ENCODE results near the gene C3orf18. TPM values are rescaled to one million over a fixed set of nuclear protein-coding genes. Genes with fewer than 3 reads are reported as not detected.

Gene C3orf18
- total and polyA plus RNA-seq, 10 of the 15 experiments (the other 5 are each of a cell fraction or from before 2014, with no cell fraction given): 0.06 to 3.2 (median 0.66) TPM

DNA sequence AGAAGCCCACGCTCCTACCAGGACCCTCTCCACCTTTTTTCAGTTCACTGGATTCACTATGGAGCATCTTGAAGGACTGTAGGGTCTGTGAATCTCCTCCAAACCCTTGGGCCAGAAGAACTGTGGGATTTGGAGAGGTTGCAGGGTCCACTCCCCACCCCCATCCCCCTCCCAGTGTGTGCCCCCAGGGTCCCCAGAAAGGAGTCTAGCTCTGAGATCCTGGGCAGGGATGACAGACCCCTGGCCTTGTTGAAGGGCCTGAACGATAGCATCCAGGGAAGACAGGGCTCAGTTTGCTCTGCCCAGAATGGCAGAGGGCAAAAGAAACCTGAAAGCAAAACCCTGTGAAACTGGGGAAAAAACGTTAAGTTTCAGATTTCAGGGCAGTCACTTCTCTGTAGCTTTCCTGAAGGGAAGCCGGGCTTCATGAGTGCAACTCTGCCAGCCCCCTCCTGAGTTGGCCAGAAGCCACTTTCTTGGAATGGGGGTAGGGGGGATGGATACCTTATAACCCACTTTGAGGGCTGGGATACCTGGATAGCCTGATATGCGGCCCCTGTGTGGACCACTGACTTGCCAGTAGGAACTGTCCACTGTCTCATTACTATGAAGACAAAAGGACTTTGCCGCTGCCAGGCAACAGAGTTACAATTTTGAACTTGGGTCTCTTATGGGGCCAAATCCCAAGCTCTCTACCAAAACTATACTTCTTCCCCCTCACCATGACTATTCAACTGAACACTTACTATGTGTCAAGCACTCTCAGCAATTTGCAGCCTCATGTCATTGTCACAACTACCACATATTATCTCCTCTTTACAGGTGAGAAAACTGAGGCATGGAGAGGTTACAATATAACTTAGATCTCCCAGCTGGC, 45.7 kb upstream of the C3orf18 start (continued):
- TF ChIP-seq, protein P1, sequence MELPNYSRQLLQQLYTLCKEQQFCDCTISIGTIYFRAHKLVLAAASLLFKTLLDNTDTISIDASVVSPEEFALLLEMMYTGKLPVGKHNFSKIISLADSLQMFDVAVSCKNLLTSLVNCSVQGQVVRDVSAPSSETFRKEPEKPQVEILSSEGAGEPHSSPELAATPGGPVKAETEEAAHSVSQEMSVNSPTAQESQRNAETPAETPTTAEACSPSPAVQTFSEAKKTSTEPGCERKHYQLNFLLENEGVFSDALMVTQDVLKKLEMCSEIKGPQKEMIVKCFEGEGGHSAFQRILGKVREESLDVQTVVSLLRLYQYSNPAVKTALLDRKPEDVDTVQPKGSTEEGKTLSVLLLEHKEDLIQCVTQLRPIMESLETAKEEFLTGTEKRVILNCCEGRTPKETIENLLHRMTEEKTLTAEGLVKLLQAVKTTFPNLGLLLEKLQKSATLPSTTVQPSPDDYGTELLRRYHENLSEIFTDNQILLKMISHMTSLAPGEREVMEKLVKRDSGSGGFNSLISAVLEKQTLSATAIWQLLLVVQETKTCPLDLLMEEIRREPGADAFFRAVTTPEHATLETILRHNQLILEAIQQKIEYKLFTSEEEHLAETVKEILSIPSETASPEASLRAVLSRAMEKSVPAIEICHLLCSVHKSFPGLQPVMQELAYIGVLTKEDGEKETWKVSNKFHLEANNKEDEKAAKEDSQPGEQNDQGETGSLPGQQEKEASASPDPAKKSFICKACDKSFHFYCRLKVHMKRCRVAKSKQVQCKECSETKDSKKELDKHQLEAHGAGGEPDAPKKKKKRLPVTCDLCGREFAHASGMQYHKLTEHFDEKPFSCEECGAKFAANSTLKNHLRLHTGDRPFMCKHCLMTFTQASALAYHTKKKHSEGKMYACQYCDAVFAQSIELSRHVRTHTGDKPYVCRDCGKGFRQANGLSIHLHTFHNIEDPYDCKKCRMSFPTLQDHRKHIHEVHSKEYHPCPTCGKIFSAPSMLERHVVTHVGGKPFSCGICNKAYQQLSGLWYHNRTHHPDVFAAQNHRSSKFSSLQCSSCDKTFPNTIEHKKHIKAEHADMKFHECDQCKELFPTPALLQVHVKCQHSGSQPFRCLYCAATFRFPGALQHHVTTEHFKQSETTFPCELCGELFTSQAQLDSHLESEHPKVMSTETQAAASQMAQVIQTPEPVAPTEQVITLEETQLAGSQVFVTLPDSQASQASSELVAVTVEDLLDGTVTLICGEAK (IDR thresholded peaks at IDR 0.05; ENCODE audit: borderline replicate concordance): no peak
- TF ChIP-seq RFX5 (IDR thresholded peaks at IDR 0.05; ENCODE audit: low read depth, low read length): no peak
- no peak for TF ChIP-seq STAT1 (conservative IDR thresholded peaks at IDR 0.05)
- TF ChIP-seq SIX5 (IDR thresholded peaks at IDR 0.05; ENCODE audit: low read depth, low read length, severe bottlenecking): no peak
- TF ChIP-seq IKZF2 (IDR thresholded peaks at IDR 0.05): no peak
- TF ChIP-seq, protein P2, sequence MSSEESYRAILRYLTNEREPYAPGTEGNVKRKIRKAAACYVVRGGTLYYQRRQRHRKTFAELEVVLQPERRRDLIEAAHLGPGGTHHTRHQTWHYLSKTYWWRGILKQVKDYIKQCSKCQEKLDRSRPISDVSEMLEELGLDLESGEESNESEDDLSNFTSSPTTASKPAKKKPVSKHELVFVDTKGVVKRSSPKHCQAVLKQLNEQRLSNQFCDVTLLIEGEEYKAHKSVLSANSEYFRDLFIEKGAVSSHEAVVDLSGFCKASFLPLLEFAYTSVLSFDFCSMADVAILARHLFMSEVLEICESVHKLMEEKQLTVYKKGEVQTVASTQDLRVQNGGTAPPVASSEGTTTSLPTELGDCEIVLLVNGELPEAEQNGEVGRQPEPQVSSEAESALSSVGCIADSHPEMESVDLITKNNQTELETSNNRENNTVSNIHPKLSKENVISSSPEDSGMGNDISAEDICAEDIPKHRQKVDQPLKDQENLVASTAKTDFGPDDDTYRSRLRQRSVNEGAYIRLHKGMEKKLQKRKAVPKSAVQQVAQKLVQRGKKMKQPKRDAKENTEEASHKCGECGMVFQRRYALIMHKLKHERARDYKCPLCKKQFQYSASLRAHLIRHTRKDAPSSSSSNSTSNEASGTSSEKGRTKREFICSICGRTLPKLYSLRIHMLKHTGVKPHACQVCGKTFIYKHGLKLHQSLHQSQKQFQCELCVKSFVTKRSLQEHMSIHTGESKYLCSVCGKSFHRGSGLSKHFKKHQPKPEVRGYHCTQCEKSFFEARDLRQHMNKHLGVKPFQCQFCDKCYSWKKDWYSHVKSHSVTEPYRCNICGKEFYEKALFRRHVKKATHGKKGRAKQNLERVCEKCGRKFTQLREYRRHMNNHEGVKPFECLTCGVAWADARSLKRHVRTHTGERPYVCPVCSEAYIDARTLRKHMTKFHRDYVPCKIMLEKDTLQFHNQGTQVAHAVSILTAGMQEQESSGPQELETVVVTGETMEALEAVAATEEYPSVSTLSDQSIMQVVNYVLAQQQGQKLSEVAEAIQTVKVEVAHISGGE (CRISPR knock-in tag; IDR thresholded peaks at IDR 0.05): no peak
- TF ChIP-seq TCF12 (IDR thresholded peaks at IDR 0.05; ENCODE audit: low read depth, low read length): no peak
- TF ChIP-seq EGR1 (IDR thresholded peaks at IDR 0.05; ENCODE audit: borderline replicate concordance in 1 of 2, low read depth in 2 of 2, low read length in 2 of 2): no peak
